Skeletal muscle tissue (tissue), 4 donors: ENCODE measurements around the gene MTG2. TPM values are rescaled to one million over a fixed set of nuclear protein-coding genes. Genes with fewer than 3 reads are reported as not detected.

Experiments used
- H3K27ac ChIP-seq: one replicate; pipeline ENCODE4 v1.7.0; 2013; ENCODE audit warnings: mild to moderate bottlenecking, low read depth, low read length, inconsistent platforms
- H3K27me3 ChIP-seq, 3 donors: one replicate each; pipeline ENCODE4 v1.7.0; 2013; ENCODE audit warnings: low read length in 3 of 3; ENCODE audit not compliant: control insufficient read depth in 3 of 3, insufficient read depth in 3 of 3
- H3K36me3 ChIP-seq, 3 donors: one replicate each; pipeline ENCODE4 v1.7.0; 2013; ENCODE audit warnings: low read length in 3 of 3; ENCODE audit not compliant: control insufficient read depth in 3 of 3, insufficient read depth in 3 of 3
- H3K4me1 ChIP-seq, 3 donors: one replicate each; pipeline ENCODE4 v1.7.0; 2013; ENCODE audit warnings: low read length in 3 of 3, mild to moderate bottlenecking in 3 of 3; ENCODE audit not compliant: control insufficient read depth in 3 of 3, insufficient read depth in 3 of 3
- H3K4me3 ChIP-seq, 3 donors: one replicate each; pipeline ENCODE4 v1.7.0; 2013; ENCODE audit warnings: low read length in 3 of 3
- H3K9ac ChIP-seq, 3 donors: one replicate each; pipeline ENCODE4 v1.7.0; 2013; ENCODE audit warnings: low read length in 3 of 3, mild to moderate bottlenecking in 3 of 3, moderate library complexity in 2 of 3, low read depth in 1 of 3
- H3K9me3 ChIP-seq, 3 donors: one replicate each; pipeline ENCODE4 v1.7.0; 2013; ENCODE audit warnings: low read length in 3 of 3; ENCODE audit not compliant: control insufficient read depth in 3 of 3
- total RNA-seq: library from RNA; depleted of rRNA; stranded (reverse); fragments of >200 nt; gene quantifications from one replicate; pipeline ENCODE4 v1.2.3, GENCODE V29; 2014
- donor health status: Osteomylitis.

Gene MTG2
- total RNA-seq, 1 donor from 2014 or later = 10.4 TPM

- peak overlapping the region; percentile 82 for H3K27ac ChIP-seq
- peaks cover 51 to 80% (median 59%) of the 10 kb centered on the region in 3 donors for H3K4me1 ChIP-seq
- peaks cover 0 to 6% (median 4%) of the 10 kb centered on the region in 3 donors for H3K36me3 ChIP-seq
- H3K27me3 ChIP-seq = peaks cover 0 to 1% (median 0%) of the 10 kb centered on the region in 3 donors
- peak overlapping the region; percentile 77 to 81 (median 80) for H3K4me3 ChIP-seq
- peak overlapping the region in 2 of 3 donors; percentile 72 to 87 for H3K9ac ChIP-seq
- no peaks in the 10 kb centered on the region for H3K9me3 ChIP-seq
These were observed 54.6 kb downstream of the MTG2 start for GRCh38 chr20:62237514-62237800.

DNA sequence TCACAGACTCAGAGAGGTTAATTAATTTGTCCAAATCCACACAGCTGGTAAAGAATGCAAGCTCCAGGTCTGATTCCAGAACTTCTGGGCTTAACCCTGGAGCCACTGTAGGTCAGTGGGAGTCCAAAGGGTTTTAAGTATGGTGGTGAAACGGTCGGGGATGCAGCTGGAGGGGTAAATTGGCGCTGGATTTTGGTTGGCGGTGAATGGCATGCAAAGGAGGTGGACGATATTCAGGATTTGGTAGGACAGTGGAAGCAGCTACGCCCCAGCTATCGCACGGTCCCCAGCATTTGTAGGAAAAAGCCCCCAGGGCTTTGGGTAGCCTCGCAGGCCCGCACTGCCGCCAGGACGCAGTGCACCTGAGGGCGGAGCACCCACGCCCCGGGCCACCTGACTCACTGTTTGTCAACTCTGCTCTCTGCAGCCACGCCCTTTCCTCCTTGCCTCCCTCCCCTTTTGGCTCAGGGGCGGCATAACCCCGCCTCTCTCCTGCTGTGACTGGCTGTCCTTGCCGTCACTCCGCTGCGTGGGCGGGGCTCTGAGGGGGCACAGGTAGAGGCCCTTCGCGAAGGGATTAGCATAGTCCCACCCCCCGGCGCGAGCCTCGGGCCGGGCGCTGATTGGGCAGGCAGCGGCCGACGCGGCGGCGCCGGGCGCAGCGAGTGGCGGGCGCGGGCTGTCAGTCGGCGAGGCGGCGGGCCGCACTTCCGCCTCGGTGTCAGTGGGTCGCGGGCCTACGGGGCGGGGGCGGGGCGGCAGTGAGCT lies 55.2 kb downstream of the MTG2 start, which contains the start of gene OSBPL2:
OSBPL2 (plus strand) TSS at position 721 of the 768 bp plus-strand sequence. CDS start 17,664 bp downstream, outside the sequence.
- peaks cover 51 to 85% (median 61%) of the 10 kb centered on the region in 3 donors for H3K4me1 ChIP-seq
- H3K9me3 ChIP-seq = no peaks in the 10 kb centered on the region
- H3K27me3 ChIP-seq = no peaks in the 10 kb centered on the region
- H3K9ac ChIP-seq = peak within 1 kb of the TSS; percentile 85 to 87 (median 87)
- peaks cover 4 to 8% (median 8%) of the 10 kb centered on the region in 3 donors for H3K36me3 ChIP-seq
- H3K27ac ChIP-seq = peak within 1 kb of the TSS; percentile 86
- peak within 1 kb of the TSS; percentile 80 to 87 (median 85) for H3K4me3 ChIP-seq

GRCh38 chr20:62238569-62239277 lies 55.9 kb downstream of the MTG2 start:
- Histone ChIP-seq H3K27me3 (no peaks in the 10 kb centered on the region), H3K4me3 (peak overlapping the region; percentile 80 to 87 (median 85)), H3K4me1 (peaks cover 44 to 82% (median 59%) of the 10 kb centered on the region in 3 donors), H3K9me3 (no peaks in the 10 kb centered on the region), H3K36me3 (peaks cover 6 to 8% (median 8%) of the 10 kb centered on the region in 3 donors), H3K27ac (peak overlapping the region; percentile 86), H3K9ac (peak overlapping the region; percentile 85 to 87 (median 86))

DNA sequence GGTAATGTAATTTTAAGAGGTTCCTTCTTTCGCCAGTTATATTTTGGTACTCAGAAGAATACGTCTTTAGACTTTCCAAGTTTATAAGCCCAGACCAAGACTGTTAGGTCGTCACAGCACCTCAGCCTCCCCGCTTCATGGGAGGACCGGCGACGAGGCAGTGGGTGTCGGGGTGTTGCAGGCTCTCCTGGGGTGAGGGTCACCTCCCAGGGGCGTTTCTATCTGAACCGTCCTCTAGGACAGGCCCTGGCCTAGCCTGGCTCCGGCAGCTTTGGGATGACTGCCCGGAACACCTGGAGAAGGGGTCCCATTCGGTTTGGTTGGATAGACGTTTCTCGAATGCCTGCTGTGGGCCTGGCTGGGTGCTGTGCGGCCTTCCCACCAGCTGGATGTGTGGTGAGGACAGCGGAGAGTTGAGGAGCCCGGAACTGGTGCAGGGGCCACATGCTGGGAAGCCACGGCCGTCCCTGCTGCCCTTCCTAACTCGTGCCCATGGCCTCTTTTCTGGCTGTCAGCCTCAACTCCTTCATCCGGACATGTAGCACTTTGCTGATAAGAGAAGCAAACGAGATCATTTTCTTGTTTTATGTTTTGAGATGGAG lies 56.6 kb downstream of the MTG2 start:
- peak overlapping the region; percentile 86 for H3K27ac ChIP-seq
- peak overlapping the region; percentile 80 to 87 (median 85) for H3K4me3 ChIP-seq
- H3K27me3 ChIP-seq = no peaks in the 10 kb centered on the region
- H3K9ac ChIP-seq = peak overlapping the region; percentile 85 to 87 (median 86)
- H3K36me3 ChIP-seq = peaks cover 6 to 8% (median 8%) of the 10 kb centered on the region in 3 donors
- H3K9me3 ChIP-seq = no peaks in the 10 kb centered on the region
- peaks cover 42 to 82% (median 62%) of the 10 kb centered on the region in 3 donors for H3K4me1 ChIP-seq

- Histone ChIP-seq H3K27me3 (no peaks in the 10 kb centered on the region), H3K9me3 (no peaks in the 10 kb centered on the region), H3K9ac (peak overlapping the region in 1 of 3 donors; percentile 85), H3K36me3 (peaks cover 6 to 8% (median 8%) of the 10 kb centered on the region in 3 donors), H3K27ac (peak overlapping the region; percentile 86), H3K4me3 (no peak overlapping the region), H3K4me1 (peaks cover 41 to 82% (median 62%) of the 10 kb centered on the region in 3 donors)
These were observed 57.3 kb downstream of the MTG2 start for GRCh38 chr20:62240020-62240685.

DNA sequence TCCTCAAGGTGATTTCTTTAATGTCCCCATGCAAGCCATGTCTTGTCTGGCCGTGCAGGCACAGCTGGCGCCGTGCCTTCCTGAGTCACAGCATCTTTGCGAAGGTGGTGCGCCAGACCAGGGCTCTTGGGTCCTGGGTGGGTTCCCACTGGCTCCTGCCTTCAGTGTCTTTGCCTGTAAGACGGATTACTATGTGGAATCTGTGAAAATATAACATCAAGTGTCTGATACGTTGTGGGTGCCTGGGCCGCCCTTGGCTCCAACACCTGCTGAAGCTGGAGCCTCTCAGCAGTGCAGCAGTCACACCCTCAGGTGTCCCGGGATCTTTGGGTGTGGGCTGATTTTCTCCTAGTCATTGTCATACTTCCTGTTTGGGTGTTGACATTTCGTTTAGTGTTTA lies 58.7 kb downstream of the MTG2 start:
- H3K9me3 ChIP-seq = no peaks in the 10 kb centered on the region
- peaks cover 36 to 83% (median 67%) of the 10 kb centered on the region in 3 donors for H3K4me1 ChIP-seq
- H3K27me3 ChIP-seq = no peaks in the 10 kb centered on the region
- H3K36me3 ChIP-seq = peaks cover 6 to 8% (median 8%) of the 10 kb centered on the region in 3 donors
- no peak overlapping the region for H3K9ac ChIP-seq
- peak overlapping the region; percentile 32 for H3K27ac ChIP-seq
- no peak overlapping the region for H3K4me3 ChIP-seq

GRCh38 chr20:62242176-62242575 lies 59.3 kb downstream of the MTG2 start:
- Histone ChIP-seq H3K9me3 (no peaks in the 10 kb centered on the region), H3K27ac (peak overlapping the region; percentile 55), H3K27me3 (no peaks in the 10 kb centered on the region), H3K4me1 (peaks cover 42 to 84% (median 74%) of the 10 kb centered on the region in 3 donors), H3K4me3 (no peak overlapping the region), H3K9ac (peak overlapping the region in 2 of 3 donors; percentile 4 to 51), H3K36me3 (peaks cover 6 to 8% (median 8%) of the 10 kb centered on the region in 3 donors)

DNA sequence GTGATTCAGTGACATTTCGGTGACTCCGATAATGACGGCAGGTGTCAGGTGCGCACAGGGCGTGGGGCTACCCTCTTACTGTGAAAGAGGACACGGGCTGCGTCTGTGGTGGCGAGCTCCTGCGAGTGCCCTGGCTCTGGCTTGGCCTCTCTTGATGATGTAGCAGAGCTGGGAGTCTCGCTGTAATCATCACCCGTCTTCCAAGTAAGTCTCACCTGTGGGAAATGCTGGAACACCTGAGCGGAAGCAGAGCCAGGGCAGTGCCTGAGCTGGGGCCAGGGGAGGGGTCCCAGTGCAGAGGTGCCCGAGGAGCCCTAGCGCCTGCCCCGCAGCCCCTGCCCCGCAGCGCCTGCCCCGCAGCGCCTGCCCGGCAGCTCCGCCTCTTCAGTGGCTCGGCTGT lies 60.3 kb downstream of the MTG2 start:
- Histone ChIP-seq H3K36me3 (peaks cover 6 to 8% (median 8%) of the 10 kb centered on the region in 3 donors), H3K27ac (peak overlapping the region; percentile 55), H3K27me3 (no peaks in the 10 kb centered on the region), H3K4me1 (peaks cover 39 to 79% (median 73%) of the 10 kb centered on the region in 3 donors), H3K9ac (no peak overlapping the region), H3K4me3 (no peak overlapping the region), H3K9me3 (no peaks in the 10 kb centered on the region)

- peak overlapping the region in 1 of 3 donors; percentile 33 for H3K9ac ChIP-seq
- H3K27ac ChIP-seq = peak overlapping the region; percentile 79
- H3K27me3 ChIP-seq = no peaks in the 10 kb centered on the region
- H3K4me3 ChIP-seq = peak overlapping the region in 2 of 3 donors; percentile 12 to 13
- peaks cover 38 to 82% (median 71%) of the 10 kb centered on the region in 3 donors for H3K4me1 ChIP-seq
- peaks cover 6 to 8% (median 8%) of the 10 kb centered on the region in 3 donors for H3K36me3 ChIP-seq
- H3K9me3 ChIP-seq = no peaks in the 10 kb centered on the region
These were observed 61.2 kb downstream of the MTG2 start for GRCh38 chr20:62243906-62244515.
